Limb (tissue), 2 donors: ENCODE measurements around the gene MUC7.

Source experiments
- DNase-seq, 2 donors: peaks; one replicate each; pipeline ENCODE4 v3.0.0-alpha.2; 2016; ENCODE audit errors: extremely low spot score in 2 of 2

MUC7 gene

GRCh38 chr4:70471897-70472296 is at the start of gene MUC7:
Gene MUC7 (plus strand): TSS chr4:70472197. CDS start chr4:70474022, 1,825 bp downstream.
- DNase-seq = no peak

- no peak for DNase-seq
Observed at GRCh38 chr4:70425306-70425705, 46.7 kb upstream of the MUC7 start.

- DNase-seq = no peak
Observed at GRCh38 chr4:70426789-70427188, 45.2 kb upstream of the MUC7 start.

- DNase-seq = no peak
Observed at GRCh38 chr4:70437197-70437596, 34.8 kb upstream of the MUC7 start.

GRCh38 chr4:70442474-70442873 is 29.5 kb upstream of the MUC7 start:
- DNase-seq = no peak

GRCh38 chr4:70443329-70443728 is 28.7 kb upstream of the MUC7 start:
- DNase-seq = no peak

- DNase-seq = no peak
Observed at GRCh38 chr4:70449220-70449619, 22.8 kb upstream of the MUC7 start.

GRCh38 chr4:70452946-70453345 is 19.1 kb upstream of the MUC7 start:
- DNase-seq = no peak

GRCh38 chr4:70463335-70463734 is 8.7 kb upstream of the MUC7 start:
- no peak for DNase-seq

- DNase-seq = no peak
Observed at GRCh38 chr4:70473679-70474078, 1.7 kb downstream of the MUC7 start.

- DNase-seq = no peak
Observed at GRCh38 chr4:70488748-70489147, 16.8 kb downstream of the MUC7 start.

- no peak for DNase-seq
Observed at GRCh38 chr4:70496231-70496630, 24.2 kb downstream of the MUC7 start.

- peak in 1 of 2 donors; percentile 24 for DNase-seq
Observed at GRCh38 chr4:70501838-70502237, 29.8 kb downstream of the MUC7 start.

GRCh38 chr4:70504733-70505132 is 32.7 kb downstream of the MUC7 start:
- DNase-seq = no peak

- peak; percentile 28 to 75 for DNase-seq
Observed at GRCh38 chr4:70505151-70505748, 33.3 kb downstream of the MUC7 start.

GRCh38 chr4:70508801-70509200 is 36.8 kb downstream of the MUC7 start:
- DNase-seq = no peak

GRCh38 chr4:70511365-70511764 is 39.4 kb downstream of the MUC7 start:
- DNase-seq = no peak

GRCh38 chr4:70515367-70516250 is 43.6 kb downstream of the MUC7 start:
- no peak for DNase-seq

GRCh38 chr4:70518269-70518668 is 46.3 kb downstream of the MUC7 start, which contains the start of gene AMTN:
Gene AMTN (plus strand): TSS chr4:70518569. CDS start chr4:70518778, 209 bp downstream.
- no peak for DNase-seq

GRCh38 chr4:70518716-70519115 is 46.7 kb downstream of the MUC7 start:
- DNase-seq = no peak

- DNase-seq = no peak
Observed at GRCh38 chr4:70522626-70523025, 50.6 kb downstream of the MUC7 start.

GRCh38 chr4:70530997-70531396 is 59.0 kb downstream of the MUC7 start:
- no peak for DNase-seq

- no peak for DNase-seq
Observed at GRCh38 chr4:70531981-70532380, 60.0 kb downstream of the MUC7 start.
